ENCODE results near the gene NOC2L.
A peak's percentile ranks its signal among the peaks of the same experiment; 100 is the strongest.

NOC2L gene

GRCh38 chr1:913491-914130 lies 45.4 kb downstream of the NOC2L start:
- no peak for DNase-seq

- no peak for DNase-seq
These were observed 46.2 kb downstream of the NOC2L start for GRCh38 chr1:912740-913301.

GRCh38 chr1:911875-912739 lies 46.9 kb downstream of the NOC2L start:
- no peak for DNase-seq

- DNase-seq = peak; percentile 25
These were observed 48.0 kb downstream of the NOC2L start for GRCh38 chr1:910881-911721.

- no peak for DNase-seq
These were observed 48.7 kb downstream of the NOC2L start for GRCh38 chr1:910311-910880.

- DNase-seq = no peak
These were observed 49.2 kb downstream of the NOC2L start for GRCh38 chr1:909861-910310.

GRCh38 chr1:908661-909060 lies 50.4 kb downstream of the NOC2L start:
- no peak for DNase-seq

GRCh38 chr1:907611-908451 lies 51.2 kb downstream of the NOC2L start:
- no peak for DNase-seq

GRCh38 chr1:906600-907420 lies 52.2 kb downstream of the NOC2L start:
- no peak for DNase-seq

GRCh38 chr1:905811-906599 lies 53.1 kb downstream of the NOC2L start:
- no peak for DNase-seq

GRCh38 chr1:905071-905749 lies 53.8 kb downstream of the NOC2L start:
- no peak for DNase-seq

- DNase-seq = peak; percentile 75
These were observed 54.6 kb downstream of the NOC2L start for GRCh38 chr1:904310-904950.

GRCh38 chr1:903721-904271 lies 55.3 kb downstream of the NOC2L start:
- DNase-seq = no peak

GRCh38 chr1:903305-903704 lies 55.8 kb downstream of the NOC2L start:
- no peak for DNase-seq

GRCh38 chr1:902802-903201 lies 56.3 kb downstream of the NOC2L start:
- DNase-seq = no peak

GRCh38 chr1:901108-901859 lies 57.8 kb downstream of the NOC2L start:
- no peak for DNase-seq

GRCh38 chr1:899636-900317 lies 59.3 kb downstream of the NOC2L start:
- DNase-seq = no peak

All from NCI-H446 treated with DMSO at 0.1 percent for 48 hours (cell line).